Prostate gland (tissue), 2 donors: ENCODE data around the gene VRK1.

Experiments
- CTCF ChIP-seq, 4 experiments: fragments of 200-600 bp in 2 of 4; fragments of 450-650 bp in 2 of 4; sonication (generic) in 2 of 4; IDR thresholded peaks; 1 replicate in 3 of 4; 2 replicates in 1 of 4; pipeline ENCODE4 v1.5.1; 2016 to 2019; ENCODE audit warnings: antibody characterized with exemption in 4 of 4, mild to moderate bottlenecking in 2 of 4, moderate library complexity in 2 of 4
- POLR2A ChIP-seq: fragments of 450-650 bp; IDR thresholded peaks from one replicate; pipeline ENCODE4 v1.6.1; 2016; ENCODE audit warnings: antibody characterized with exemption, mild to moderate bottlenecking
- POLR2AphosphoS5 ChIP-seq: sonication (generic); formaldehyde crosslinking; IDR thresholded peaks from one replicate; pipeline ENCODE4 v1.6.1; 2017; ENCODE audit warnings: antibody characterized with exemption

DNA sequence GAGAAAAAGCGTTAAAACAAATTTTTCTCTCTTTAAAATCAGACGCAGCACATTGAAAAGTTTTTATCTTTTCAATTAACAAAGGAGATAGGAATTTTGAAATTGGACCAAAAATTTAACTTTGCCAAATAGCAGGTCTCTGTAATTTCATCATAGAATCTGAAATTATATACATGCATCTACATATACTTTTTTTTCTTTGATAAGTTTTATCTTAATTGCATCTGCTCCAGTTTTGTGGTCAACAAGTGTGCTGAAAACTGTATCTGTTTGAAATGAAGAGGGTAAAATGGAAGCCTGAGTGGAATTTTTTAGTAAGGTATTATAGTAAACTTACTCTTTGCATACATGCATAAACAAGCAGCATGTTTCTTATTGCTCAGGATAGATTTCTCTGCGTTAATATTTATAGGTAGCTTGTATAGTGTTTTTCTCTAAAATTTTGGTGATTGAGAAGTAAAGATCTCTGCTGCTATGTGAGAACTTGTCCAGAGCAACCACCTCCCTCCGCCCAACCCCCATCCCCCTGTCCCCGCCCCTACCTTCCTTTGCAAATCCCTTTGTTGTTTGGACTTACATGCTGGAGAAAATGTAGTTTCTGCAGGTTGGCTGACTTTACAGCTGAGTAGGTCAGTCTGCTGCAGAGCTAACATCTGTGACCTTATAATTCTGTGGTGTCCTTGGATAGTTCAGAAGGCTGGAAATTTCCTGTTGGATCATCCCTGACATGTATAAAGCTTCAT, 64.6 kb downstream of the VRK1 start:
- TF ChIP-seq CTCF (IDR thresholded peaks at IDR 0.05) (no peak), POLR2A (no peak), POLR2AphosphoS5 (no peak)
